Loucy (cell line): ENCODE data around the gene PAK1.

Source experiments
- H2AFZ ChIP-seq: fragments of 200-600 bp; sonication (generic); 2 replicates; pipeline ENCODE4 v1.6.0; 2016; ENCODE audit warnings: antibody characterized with exemption, mild to moderate bottlenecking, low read length, moderate library complexity
- H3F3A ChIP-seq: fragments of 200-600 bp; 2 replicates; pipeline ENCODE4 v1.6.0; 2016; ENCODE audit warnings: antibody characterized with exemption, low read depth, mild to moderate bottlenecking
- H3K27me3 ChIP-seq: fragments of 200-600 bp; sonication (generic); 2 replicates; pipeline ENCODE4 v1.6.1; 2014; ENCODE audit warnings: low read length, mild to moderate bottlenecking; ENCODE audit not compliant: insufficient read depth, poor library complexity, severe bottlenecking
- H3K36me3 ChIP-seq: fragments of 200-600 bp; sonication (generic); 2 replicates; pipeline ENCODE4 v1.6.1; 2016; ENCODE audit warnings: low read length; ENCODE audit not compliant: insufficient read depth
- H3K4me1 ChIP-seq: fragments of 200-600 bp; sonication (generic); 2 replicates; pipeline ENCODE4 v1.5.1; 2014; ENCODE audit warnings: low read length, mild to moderate bottlenecking; ENCODE audit not compliant: insufficient read depth, poor library complexity, severe bottlenecking
- H3K4me2 ChIP-seq: fragments of 200-600 bp; sonication (generic); 2 replicates; pipeline ENCODE4 v1.6.0; 2014; ENCODE audit warnings: antibody characterized with exemption, low read length, low read depth, mild to moderate bottlenecking; ENCODE audit not compliant: poor library complexity, severe bottlenecking
- H3K4me3 ChIP-seq: fragments of 200-600 bp; sonication (generic); 2 replicates; pipeline ENCODE4 v1.5.1; 2014; ENCODE audit warnings: low read length, mild to moderate bottlenecking, mixed read lengths; ENCODE audit not compliant: poor library complexity, severe bottlenecking
- H3K79me2 ChIP-seq: fragments of 200-600 bp; sonication (generic); 2 replicates; pipeline ENCODE4 v1.6.1; 2014; ENCODE audit warnings: low read length; ENCODE audit not compliant: insufficient read depth
- H3K9ac ChIP-seq: fragments of 200-600 bp; sonication (generic); 2 replicates; pipeline ENCODE4 v1.6.0; 2014; ENCODE audit warnings: mild to moderate bottlenecking, low read depth, low read length, moderate library complexity; ENCODE audit not compliant: poor library complexity, severe bottlenecking
- H3K9me2 ChIP-seq: fragments of 200-600 bp; sonication (generic); replicated peaks from 2 replicates; pipeline ENCODE4 v1.6.1; 2016; ENCODE audit warnings: low read depth, low read length, mixed read lengths
- H3K9me3 ChIP-seq: fragments of 200-600 bp; sonication (generic); 2 replicates; pipeline ENCODE4 v1.6.1; 2014; ENCODE audit warnings: mild to moderate bottlenecking, antibody characterized with exemption, low read length, low read depth; ENCODE audit not compliant: insufficient read depth
- H4K20me1 ChIP-seq: fragments of 200-600 bp; sonication (generic); 2 replicates; pipeline ENCODE4 v1.6.0; 2014; ENCODE audit warnings: antibody characterized with exemption, low read length, mild to moderate bottlenecking; ENCODE audit not compliant: insufficient read depth, poor library complexity, severe bottlenecking
- EZH2phosphoT487 ChIP-seq: fragments of 200-600 bp; IDR thresholded peaks from 2 replicates; pipeline ENCODE4 v1.6.1; 2018; ENCODE audit warnings: antibody characterized with exemption, mild to moderate bottlenecking, moderate library complexity, borderline replicate concordance
- TF ChIP-seq, protein P1 (sequence below): fragments of 200-600 bp; sonication (generic); conservative IDR thresholded peaks from 2 replicates; pipeline ENCODE4 v1.5.1; 2014; ENCODE audit warnings: mild to moderate bottlenecking, antibody characterized with exemption, low read length

Gene PAK1

GRCh38 chr11:77345621-77346020, 128.3 kb downstream of the PAK1 start:
- Histone ChIP-seq H3K4me2 (no peak overlapping the region), H3K36me3 (peaks cover 37% of the 10 kb centered on the region; the same call in 1 of the 2 replicates), H3K79me2 (no peaks in the 10 kb centered on the region)

DNA sequence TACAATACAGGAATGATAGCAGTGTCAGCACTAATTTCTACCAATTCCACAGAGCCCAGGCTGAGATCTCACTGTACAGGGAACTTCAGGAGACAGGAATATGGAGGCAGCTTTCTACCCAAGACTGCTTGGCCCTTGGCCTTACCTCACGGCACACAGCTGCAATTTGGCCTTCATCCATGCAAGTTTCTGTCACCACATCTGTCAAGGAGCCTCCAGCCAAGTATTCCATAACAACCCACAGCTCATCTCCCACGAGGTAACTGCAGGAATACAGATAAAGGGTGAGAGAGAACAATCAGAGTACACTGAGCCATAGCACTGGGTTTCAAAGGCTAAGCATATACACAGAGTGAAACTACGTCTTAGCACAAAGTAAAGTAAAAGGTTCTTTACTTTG, 133.4 kb downstream of the PAK1 start:
- Histone ChIP-seq H3F3A (no peaks in the 10 kb centered on the region), H3K9ac (no peak overlapping the region), H3K9me3 (no peaks in the 10 kb centered on the region), H3K27me3 (no peaks in the 10 kb centered on the region), H4K20me1 (no peaks in the 10 kb centered on the region), H3K9me2 (no peaks in the 10 kb centered on the region), H3K4me3 (no peak overlapping the region), H3K36me3 (peaks cover 43% of the 10 kb centered on the region; the same call in 1 of the 2 replicates), H3K4me2 (no peak overlapping the region), H3K4me1 (no peaks in the 10 kb centered on the region), H3K79me2 (no peaks in the 10 kb centered on the region), H2AFZ (no peak overlapping the region)
- TF ChIP-seq EZH2phosphoT487, result no peak
- TF ChIP-seq, protein P1, sequence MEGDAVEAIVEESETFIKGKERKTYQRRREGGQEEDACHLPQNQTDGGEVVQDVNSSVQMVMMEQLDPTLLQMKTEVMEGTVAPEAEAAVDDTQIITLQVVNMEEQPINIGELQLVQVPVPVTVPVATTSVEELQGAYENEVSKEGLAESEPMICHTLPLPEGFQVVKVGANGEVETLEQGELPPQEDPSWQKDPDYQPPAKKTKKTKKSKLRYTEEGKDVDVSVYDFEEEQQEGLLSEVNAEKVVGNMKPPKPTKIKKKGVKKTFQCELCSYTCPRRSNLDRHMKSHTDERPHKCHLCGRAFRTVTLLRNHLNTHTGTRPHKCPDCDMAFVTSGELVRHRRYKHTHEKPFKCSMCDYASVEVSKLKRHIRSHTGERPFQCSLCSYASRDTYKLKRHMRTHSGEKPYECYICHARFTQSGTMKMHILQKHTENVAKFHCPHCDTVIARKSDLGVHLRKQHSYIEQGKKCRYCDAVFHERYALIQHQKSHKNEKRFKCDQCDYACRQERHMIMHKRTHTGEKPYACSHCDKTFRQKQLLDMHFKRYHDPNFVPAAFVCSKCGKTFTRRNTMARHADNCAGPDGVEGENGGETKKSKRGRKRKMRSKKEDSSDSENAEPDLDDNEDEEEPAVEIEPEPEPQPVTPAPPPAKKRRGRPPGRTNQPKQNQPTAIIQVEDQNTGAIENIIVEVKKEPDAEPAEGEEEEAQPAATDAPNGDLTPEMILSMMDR, result no peak

More at GRCh38 chr11:77345621-77346020, 128.3 kb downstream of the PAK1 start:
- no peaks in the 10 kb centered on the region for H3K9me2 ChIP-seq
- H3K4me1 ChIP-seq, result peaks cover 6% of the 10 kb centered on the region
- H3K9ac ChIP-seq, result no peak overlapping the region
- H2AFZ ChIP-seq, result no peak overlapping the region
- H3K9me3 ChIP-seq, result no peaks in the 10 kb centered on the region
- H4K20me1 ChIP-seq, result no peaks in the 10 kb centered on the region
- H3K4me3 ChIP-seq, result no peak overlapping the region
- H3K27me3 ChIP-seq, result no peaks in the 10 kb centered on the region
- no peak for TF ChIP-seq EZH2phosphoT487
- TF ChIP-seq, protein P1, result no peak
- no peaks in the 10 kb centered on the region for H3F3A ChIP-seq

DNA sequence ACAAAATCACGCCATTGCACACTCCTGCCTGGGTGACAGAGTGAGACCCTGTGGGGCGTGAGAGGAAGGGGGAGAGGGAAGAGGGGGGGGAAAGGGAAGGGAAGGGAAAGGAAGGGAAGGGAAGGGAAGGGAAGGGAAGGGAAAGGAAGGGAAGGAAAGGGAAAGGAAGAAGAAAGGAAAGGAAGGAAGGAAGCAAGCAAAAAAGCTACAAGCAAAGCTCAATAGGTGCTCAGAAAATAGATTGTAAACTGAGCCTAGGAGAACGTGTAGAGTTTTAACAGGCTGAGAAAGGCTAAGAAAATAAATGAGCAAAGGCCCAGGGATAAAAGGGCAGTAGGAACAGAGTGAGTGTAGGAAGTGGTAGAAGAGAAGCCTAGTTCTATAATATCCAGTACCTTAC, 141.6 kb downstream of the PAK1 start:
- Histone ChIP-seq H3K4me3 (no peak overlapping the region), H3K36me3 (peaks cover 41% of the 10 kb centered on the region; the same call in 1 of the 2 replicates), H3K9me3 (no peaks in the 10 kb centered on the region), H4K20me1 (no peaks in the 10 kb centered on the region), H3K9me2 (no peaks in the 10 kb centered on the region), H3K27me3 (no peaks in the 10 kb centered on the region), H3F3A (no peaks in the 10 kb centered on the region; the same call in 1 of the 2 replicates), H3K4me2 (no peak overlapping the region), H2AFZ (no peak overlapping the region), H3K9ac (no peak overlapping the region), H3K79me2 (no peaks in the 10 kb centered on the region), H3K4me1 (no peaks in the 10 kb centered on the region)
- TF ChIP-seq, protein P1, result no peak
- TF ChIP-seq EZH2phosphoT487, result no peak
